GDM1 (cell line): Measurements from ENCODE around the gene PZP.
"Not testable (repeated sequence)": the region's sequence is repeated elsewhere in the genome, so short reads cannot be mapped to it uniquely, and the experiment has no call there.

Experiments
- DNase-seq: peaks from one replicate; lab custom pipeline; 2025; lab: John Stamatoyannopoulos, UW

PZP gene

GRCh38 chr12:9180810-9181209, 27.4 kb downstream of the PZP start:
- DNase-seq, result no peak

GRCh38 chr12:9179781-9180180, 28.4 kb downstream of the PZP start:
- no peak for DNase-seq

DNA sequence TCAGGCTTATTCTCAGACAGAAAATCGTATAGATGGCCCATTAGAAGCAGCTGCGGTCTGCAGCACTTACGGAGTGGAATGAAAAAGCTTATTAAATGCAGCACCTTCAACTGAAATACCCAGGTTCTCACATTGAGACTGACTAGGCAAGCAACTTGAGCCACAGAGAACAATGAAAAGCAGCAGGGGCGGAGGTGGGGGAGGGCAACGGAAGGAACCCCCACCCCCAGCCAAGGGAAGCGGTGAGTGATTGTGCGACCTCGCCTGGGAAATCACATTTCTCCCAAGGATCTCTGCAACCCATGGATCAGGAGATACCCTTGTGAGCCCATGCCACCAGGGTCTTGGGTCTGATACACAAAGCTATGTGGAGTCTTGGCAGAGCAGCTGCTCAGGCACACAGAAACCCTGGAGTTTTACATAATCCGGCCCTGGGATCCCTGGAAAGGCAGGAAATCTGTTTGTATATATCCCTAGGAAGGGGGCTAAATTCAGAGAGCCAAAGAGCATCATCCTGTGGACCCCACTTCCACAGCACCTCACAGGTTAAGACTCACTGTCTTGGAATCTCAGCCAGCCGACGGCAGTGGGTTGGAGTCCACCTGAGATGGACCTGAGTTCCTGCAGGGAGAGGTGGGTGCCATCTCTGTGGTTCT, 38.1 kb downstream of the PZP start:
- DNase-seq, result no peak

GRCh38 chr12:9167345-9167744, 40.9 kb downstream of the PZP start:
- DNase-seq, result not testable (repeated sequence)

- DNase-seq, result no peak
Measured at GRCh38 chr12:9163392-9163791, 44.8 kb downstream of the PZP start.

GRCh38 chr12:9156119-9156518, 52.1 kb downstream of the PZP start:
- no peak for DNase-seq

DNA sequence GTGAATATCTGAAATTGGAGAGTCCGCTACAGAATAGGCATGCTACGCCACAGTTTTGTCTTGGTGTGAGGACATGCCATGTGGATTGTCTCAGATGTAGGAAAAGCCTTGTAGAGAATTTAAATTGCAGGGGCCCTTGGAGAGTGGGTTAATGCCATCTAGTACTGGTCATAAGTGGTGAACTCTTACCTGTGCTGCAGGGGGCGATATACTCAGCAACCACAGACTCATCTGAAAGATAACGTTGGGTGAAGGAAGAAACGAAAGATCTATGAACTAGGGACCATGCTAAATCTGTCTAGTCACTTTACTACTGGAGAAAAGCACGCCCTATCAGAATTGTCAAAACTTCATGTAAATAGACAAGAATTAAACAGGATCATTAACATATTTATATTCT, 58.8 kb downstream of the PZP start:
- no peak for DNase-seq

DNA sequence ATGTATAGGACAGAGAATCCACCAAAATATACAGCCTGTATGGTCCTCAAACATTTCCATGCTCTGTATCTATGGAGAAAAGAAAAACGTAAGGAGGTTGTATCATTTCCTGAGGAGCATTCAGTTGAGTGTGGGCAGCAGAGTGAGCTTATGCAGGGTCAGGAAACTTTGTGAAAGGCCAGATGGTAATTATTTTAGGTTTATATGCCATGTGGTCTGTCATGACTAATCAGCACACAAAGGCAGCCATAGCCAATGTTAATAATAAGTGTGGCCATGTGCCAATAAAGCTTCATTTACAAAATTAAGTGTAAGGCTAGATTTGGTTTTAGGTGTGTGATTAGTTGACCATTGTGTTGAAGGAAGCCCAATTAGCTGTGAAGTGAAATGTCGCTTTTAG, 59.3 kb downstream of the PZP start:
- DNase-seq, result no peak

DNA sequence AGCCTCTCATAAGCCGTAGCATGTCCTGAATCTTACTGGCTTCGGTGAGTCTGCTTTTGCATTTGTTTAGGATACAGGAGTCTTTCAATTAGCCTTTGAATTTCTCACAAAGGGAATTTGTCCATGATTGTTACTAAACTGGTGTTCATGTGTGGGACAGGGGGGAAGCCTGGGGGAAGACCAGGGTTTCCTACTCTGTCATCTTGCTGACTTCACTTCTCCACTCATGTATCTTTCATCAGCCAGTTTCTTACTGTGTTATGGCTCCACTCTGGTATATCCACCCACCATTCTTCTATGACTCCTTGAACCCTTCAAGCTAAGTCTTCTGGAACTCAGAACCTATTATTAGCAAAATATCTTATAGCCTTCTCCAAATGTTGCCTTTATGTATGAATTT, 60.7 kb downstream of the PZP start:
- DNase-seq, result no peak

DNA sequence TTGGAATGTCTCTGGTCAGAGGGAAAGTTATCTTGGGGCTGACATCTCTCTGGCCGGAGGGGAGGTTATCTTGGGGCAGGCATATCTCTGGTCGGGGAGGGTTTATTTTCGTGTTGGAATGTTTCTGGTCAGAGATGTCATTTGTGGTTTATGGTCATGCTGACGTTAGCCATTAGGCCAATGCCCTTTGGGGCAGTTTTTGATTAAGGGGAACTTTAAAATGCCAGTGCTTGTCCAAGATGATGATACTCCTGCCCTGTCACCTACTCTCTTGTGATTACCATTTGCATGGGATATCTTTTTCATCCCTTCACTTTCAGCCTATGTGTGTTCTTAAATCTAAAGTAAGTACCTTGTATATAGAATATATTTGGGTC, 63.5 kb downstream of the PZP start:
- no peak for DNase-seq

GRCh38 chr12:9143929-9144729, 64.1 kb downstream of the PZP start:
- no peak for DNase-seq

- no peak for DNase-seq
Measured at GRCh38 chr12:9143137-9143536, 65.1 kb downstream of the PZP start.

DNA sequence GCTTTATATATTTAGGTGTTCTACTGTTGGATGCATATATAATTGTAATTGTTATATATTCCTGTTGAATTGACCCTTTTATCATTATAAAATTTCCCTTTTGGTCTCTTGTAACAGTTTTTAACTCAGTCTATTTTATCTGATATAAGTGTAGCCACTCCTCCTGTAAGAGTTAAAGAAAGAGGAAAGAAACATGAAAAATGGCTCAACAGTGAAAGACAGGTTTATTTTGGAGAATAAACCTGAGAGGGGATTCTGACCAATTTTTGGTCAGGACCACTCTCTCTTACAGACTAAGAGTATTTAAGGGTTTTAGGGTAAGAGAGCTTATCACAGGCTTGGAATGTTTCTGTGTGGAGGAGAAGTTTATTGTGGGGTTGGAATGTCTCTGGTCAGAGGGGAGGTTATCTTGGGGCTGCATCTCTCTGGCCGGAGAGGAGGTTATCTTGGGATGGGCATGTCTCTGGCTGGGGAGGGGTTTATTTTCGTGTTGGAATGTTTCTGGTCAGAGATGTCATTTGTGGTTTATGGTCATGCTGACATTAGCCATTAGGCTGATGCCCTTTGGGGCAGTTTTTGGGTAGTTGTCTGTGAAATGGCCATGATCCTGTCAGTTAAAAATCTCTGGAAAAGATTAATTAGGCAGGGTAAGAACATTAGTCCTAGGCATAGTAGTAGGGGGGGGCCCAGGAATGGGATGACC, 68.5 kb downstream of the PZP start:
- DNase-seq, result not testable (repeated sequence)

DNA sequence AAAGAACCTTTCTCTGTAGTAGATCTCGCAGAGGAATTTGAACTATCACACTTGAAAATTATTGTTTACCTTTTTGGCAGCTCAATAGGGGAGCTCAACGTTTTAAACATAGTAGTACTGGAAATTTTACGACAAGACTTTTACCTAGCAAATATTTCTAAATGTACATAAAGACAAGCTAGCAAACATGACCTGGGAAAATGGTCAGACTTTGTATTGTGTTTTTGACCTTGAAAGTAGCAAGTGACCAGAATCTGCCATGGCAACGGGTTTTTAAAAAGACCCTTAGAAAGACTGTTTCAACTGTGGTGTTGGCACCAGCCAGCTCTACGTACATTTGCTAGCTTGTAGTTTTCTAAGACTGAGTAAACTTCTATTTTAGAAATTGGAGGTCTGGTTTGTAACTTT, 72.3 kb downstream of the PZP start:
- no peak for DNase-seq

- no peak for DNase-seq
Measured at GRCh38 chr12:9134981-9135628, 73.1 kb downstream of the PZP start.

GRCh38 chr12:9133216-9133916, 74.8 kb downstream of the PZP start:
- DNase-seq, result no peak

DNA sequence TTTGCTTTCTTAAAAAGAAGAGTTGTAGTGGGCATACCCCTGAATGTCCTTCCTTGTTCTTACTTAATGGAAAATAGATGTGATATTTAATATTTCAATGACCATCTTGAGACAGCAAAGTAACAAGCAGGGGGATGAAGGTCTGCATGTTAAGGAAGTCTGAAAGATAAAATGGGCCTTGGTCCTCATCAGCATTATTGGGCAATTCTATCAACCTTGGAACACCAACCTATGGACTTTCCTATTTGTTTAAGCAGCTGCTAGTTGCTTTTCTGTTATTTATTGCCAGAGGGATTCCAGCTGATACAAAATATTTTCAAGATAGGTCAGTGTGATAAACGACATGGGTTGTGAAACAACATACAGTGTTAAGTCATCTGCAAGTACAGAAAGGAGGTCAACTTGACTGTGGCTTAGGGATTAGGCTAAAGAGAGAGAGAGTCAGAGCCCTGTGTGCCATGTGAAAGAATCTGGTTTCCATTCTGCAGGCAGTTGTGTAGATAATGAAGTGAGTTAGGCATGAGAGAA, 76.1 kb downstream of the PZP start:
- DNase-seq, result no peak

- no peak for DNase-seq
Measured at GRCh38 chr12:9130244-9130643, 78.0 kb downstream of the PZP start.

- no peak for DNase-seq
Measured at GRCh38 chr12:9127936-9128663, 80.1 kb downstream of the PZP start.

GRCh38 chr12:9127484-9127883, 80.7 kb downstream of the PZP start:
- DNase-seq, result no peak

GRCh38 chr12:9124383-9125031, 83.7 kb downstream of the PZP start:
- no peak for DNase-seq
